ENCODE results near the gene CAPN3.
"Not testable (repeated sequence)": the region's sequence is repeated elsewhere in the genome, so short reads cannot be mapped to it uniquely, and the experiment has no call there.

- not testable (repeated sequence) for TF ChIP-seq CTCF (IDR thresholded peaks at IDR 0.05 in 4 of 5, conservative IDR thresholded peaks at IDR 0.05 in 1 of 5); POLR2A (IDR thresholded peaks at IDR 0.05)
Measured at GRCh38 chr15:42336650-42337049, 22.7 kb upstream of the CAPN3 start.
